Measurements from ENCODE around the gene TMEM18. TPM values are rescaled to one million over a fixed set of nuclear protein-coding genes. Genes with fewer than 3 reads are reported as not detected.

The TMEM18 gene
- total and polyA plus RNA-seq, 2 experiments from 2014 or later, result 15.0 to 41.9 TPM

GRCh38 chr2:667332-667999 is 9.7 kb downstream of the TMEM18 start:
- peaks cover 8% of the 10 kb centered on the region for H3K27me3 Mint-ChIP-seq (ENCODE audit: insufficient read depth, low read depth, poor library complexity)
- no peak overlapping the region for H3K4me3 ChIP-seq
- no peaks in the 10 kb centered on the region for H3K4me1 Mint-ChIP-seq
- H3K9me3 Mint-ChIP-seq, result peaks cover 22% of the 10 kb centered on the region
- 0 out of 2 replicates have a peak, but pooled peaks cover 2% of the 10 kb centered on the region for H3F3A ChIP-seq (replicated peaks; ENCODE audit: low read depth)
- no peak overlapping the region for H2AFZ ChIP-seq
- H3K9me2 ChIP-seq (ENCODE audit: insufficient read depth), result no peaks in the 10 kb centered on the region
- H3K4me3 Mint-ChIP-seq, result no peak overlapping the region
- no peaks in the 10 kb centered on the region for H3K79me2 ChIP-seq (replicated peaks; ENCODE audit: insufficient read depth)
- H3K36me3 ChIP-seq (ENCODE audit: insufficient read depth), result peaks cover 3% of the 10 kb centered on the region
- no peak overlapping the region for H3K27ac ChIP-seq (ENCODE audit: low read depth)
- H3K4me2 ChIP-seq, result no peak overlapping the region
- ATAC-seq (peak; percentile 60), DNase-seq (ENCODE audit: low spot score) (peak; percentile 57)
- no peaks in the 10 kb centered on the region; the same call in none of the 2 replicates for H4K20me1 ChIP-seq (replicated peaks; ENCODE audit: insufficient read depth)
- H3K36me3 Mint-ChIP-seq (ENCODE audit: low read depth), result peaks cover 67% of the 10 kb centered on the region
- no peak overlapping the region for H3K27ac Mint-ChIP-seq
- no peaks in the 10 kb centered on the region for H3K4me1 ChIP-seq (ENCODE audit: insufficient read depth)
- no peaks in the 10 kb centered on the region for H3K27me3 ChIP-seq (ENCODE audit: insufficient read depth)
- TF ChIP-seq NANOG (IDR thresholded peaks at IDR 0.05; ENCODE audit: borderline replicate concordance), result no peak
- TF ChIP-seq EZH2phosphoT487 (IDR thresholded peaks at IDR 0.05; ENCODE audit: unreplicated experiment), result no peak
- TF ChIP-seq ZNF331 (CRISPR knock-in tag; IDR thresholded peaks at IDR 0.05; ENCODE audit: low read depth), result no peak
- TF ChIP-seq CTCF (conservative IDR thresholded peaks at IDR 0.05; ENCODE audit: low read depth in 2 of 2), result peak; percentile 47 to 52
- no peak for TF ChIP-seq POLR2AphosphoS5 (IDR thresholded peaks at IDR 0.05; ENCODE audit: low read depth)
- TF ChIP-seq STAT1 (IDR thresholded peaks at IDR 0.05; ENCODE audit: unreplicated experiment), result no peak

- H3K9me2 ChIP-seq (ENCODE audit: insufficient read depth), result no peaks in the 10 kb centered on the region
- no peaks in the 10 kb centered on the region for H3K27me3 ChIP-seq (ENCODE audit: insufficient read depth)
- no peaks in the 10 kb centered on the region; the same call in 1 of the 2 replicates for H4K20me1 ChIP-seq (replicated peaks; ENCODE audit: insufficient read depth)
- H3K4me3 ChIP-seq, result no peak overlapping the region
- Mint-ChIP-seq H3K4me1 (no peaks in the 10 kb centered on the region), H3K4me3 (no peak overlapping the region), H3K27me3 (ENCODE audit: insufficient read depth, low read depth, poor library complexity) (peaks cover 9% of the 10 kb centered on the region), H3K36me3 (ENCODE audit: low read depth) (peaks cover 67% of the 10 kb centered on the region), H3K27ac (no peak overlapping the region), H3K9me3 (peaks cover 22% of the 10 kb centered on the region)
- no peak for DNase-seq (ENCODE audit: low spot score)
- H3K27ac ChIP-seq (ENCODE audit: low read depth), result no peak overlapping the region
- H3K4me2 ChIP-seq, result no peak overlapping the region
- no peak for ATAC-seq
- H3K4me1 ChIP-seq (ENCODE audit: insufficient read depth), result no peaks in the 10 kb centered on the region
- peaks cover 3% of the 10 kb centered on the region for H3K36me3 ChIP-seq (ENCODE audit: insufficient read depth)
- no peaks in the 10 kb centered on the region for H3K79me2 ChIP-seq (replicated peaks; ENCODE audit: insufficient read depth)
- no peak overlapping the region for H2AFZ ChIP-seq
- H3F3A ChIP-seq (replicated peaks; ENCODE audit: low read depth), result 0 out of 2 replicates have a peak, but pooled peaks cover 2% of the 10 kb centered on the region
- TF ChIP-seq CTCF (conservative IDR thresholded peaks at IDR 0.05; ENCODE audit: low read depth in 2 of 2) (no peak), JUNB (IDR thresholded peaks at IDR 0.05; ENCODE audit: unreplicated experiment) (no peak), ETS1 (IDR thresholded peaks at IDR 0.05) (no peak), POLR2AphosphoS5 (IDR thresholded peaks at IDR 0.05; ENCODE audit: low read depth) (no peak), ZNF462 (CRISPR knock-in tag; IDR thresholded peaks at IDR 0.05) (no peak), NANOG (IDR thresholded peaks at IDR 0.05; ENCODE audit: borderline replicate concordance) (no peak), EZH2phosphoT487 (IDR thresholded peaks at IDR 0.05; ENCODE audit: unreplicated experiment) (no peak)
These were observed 10.8 kb downstream of the TMEM18 start for GRCh38 chr2:666441-666840.
